NK-92 (cell line): Measurements from ENCODE around the gene EFCAB14.
"Not testable (repeated sequence)": the region's sequence is repeated elsewhere in the genome, so short reads cannot be mapped to it uniquely, and the experiment has no call there.

ENCODE experiments used
- DNase-seq: peaks from one replicate; lab custom pipeline; 2025; ENCODE audit not compliant: unreplicated experiment; lab: John Stamatoyannopoulos, UW

Gene EFCAB14

DNA sequence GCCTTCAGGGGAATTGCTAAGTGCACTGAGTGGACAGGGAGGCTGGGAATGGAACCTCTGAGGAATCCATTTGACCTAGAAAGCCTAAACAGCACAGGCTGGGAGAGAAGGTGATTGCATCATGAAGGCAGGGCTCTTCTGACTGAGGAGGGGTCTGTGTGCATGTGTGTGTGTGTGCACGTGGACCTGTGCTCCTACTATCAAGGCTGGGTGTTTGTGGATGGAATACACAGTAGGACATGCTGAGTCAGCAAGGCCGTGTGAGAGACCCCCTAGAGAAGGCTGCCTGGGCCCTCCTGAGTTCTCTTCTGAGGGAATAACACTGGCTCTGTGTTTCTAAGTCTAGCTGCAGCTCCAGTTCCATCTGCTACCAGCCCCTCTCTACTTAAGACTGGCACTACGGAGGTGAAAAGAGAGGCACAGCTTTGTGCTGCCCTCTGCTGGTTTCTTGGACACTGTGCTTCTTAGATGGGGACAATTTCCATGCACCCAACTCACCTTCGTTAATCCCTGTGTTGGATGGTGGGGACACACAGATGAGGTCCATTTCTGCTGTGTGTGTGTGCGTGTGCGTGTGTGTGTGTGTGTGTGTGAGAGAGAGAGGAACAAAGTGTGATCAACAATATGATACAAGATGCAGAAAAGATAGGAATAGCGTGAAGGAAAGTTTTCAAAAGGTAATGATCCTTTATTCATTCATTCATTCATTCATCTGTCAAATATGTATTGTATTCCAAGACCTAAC, 6.2 kb upstream of the EFCAB14 start:
- DNase-seq = no peak

DNA sequence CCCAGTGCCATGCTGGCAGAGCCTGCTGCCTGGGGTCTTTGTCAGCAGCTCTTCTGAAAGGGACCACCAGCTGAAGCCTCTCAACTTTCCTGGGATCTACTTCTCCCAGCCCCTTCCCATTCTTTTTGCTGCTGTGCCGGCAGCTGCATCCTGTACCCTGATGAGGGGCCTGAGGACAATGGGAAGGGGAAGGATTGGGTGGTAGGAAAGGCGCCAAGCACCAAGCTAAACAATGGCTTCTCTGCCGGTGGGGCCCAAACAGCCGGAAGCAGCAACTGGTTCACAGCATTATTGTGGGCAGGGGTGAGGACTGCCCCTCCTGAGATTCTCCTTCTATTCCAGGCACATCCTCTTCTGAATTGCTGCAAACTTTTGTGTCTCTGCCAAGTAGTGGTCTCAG, 5.0 kb upstream of the EFCAB14 start:
- DNase-seq = no peak

DNA sequence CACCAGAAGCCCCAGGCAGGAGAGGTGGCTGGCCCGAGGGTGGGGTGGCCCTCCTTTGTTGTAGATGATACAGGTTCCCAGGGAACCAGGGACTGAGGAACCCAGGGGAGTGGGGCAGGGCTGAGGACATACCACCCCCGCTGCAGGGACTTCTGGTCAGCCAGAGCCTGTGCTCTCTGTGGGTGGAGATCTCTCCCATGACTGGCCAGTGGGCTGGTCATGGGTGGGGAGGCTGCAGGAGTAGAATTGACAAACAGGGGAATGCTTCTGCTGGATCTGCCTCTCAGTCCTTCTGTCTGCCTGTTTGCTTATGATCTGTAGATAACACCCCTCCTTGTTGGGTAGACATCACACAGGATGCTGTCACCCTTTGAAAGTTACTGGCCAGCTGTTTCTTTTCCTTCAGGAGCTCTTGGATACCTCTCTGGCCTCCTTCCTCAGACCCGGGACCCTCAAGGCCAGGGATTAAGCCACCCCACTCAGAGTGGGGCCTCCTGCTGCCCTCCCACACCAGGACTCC, 2.8 kb upstream of the EFCAB14 start:
- no peak for DNase-seq

DNA sequence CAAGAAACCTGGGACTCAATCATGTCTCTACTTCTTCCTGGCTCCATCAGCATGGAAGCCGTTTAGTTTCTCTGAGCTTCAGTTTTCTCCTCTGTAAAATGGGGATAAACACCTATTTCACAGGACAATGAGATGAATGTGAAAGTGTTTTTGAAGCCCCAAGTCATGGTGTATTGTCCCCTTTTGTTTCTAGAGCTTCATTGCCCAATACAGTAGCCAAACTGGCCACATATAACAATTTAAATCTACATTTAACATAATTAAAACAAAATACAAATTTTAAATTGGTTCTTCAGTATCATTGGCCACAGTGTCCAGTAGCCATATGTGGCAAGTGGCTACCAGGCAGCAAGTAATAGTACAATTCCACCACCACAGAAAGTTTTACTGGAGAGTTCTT, 2.3 kb upstream of the EFCAB14 start:
- DNase-seq = no peak

DNA sequence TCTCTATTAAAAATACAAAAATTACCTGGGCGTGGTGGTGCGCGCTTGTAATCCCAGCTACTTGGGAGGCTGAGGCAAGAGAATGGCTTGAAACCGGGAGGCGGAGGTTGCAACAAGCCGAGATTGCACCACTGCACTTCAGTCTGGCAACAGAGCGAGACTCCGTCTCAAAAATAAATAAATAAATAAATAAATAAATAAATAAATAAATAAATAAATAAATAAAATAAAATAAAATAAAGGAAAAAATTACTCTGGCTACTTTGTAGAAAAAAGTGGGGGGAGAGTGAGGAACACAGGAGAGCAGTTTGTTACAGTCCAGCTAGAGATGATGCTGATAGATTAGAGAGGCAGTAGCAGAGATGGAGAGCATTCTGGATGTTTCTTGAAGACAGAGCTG, 1.4 kb upstream of the EFCAB14 start:
- DNase-seq = not testable (repeated sequence)

DNA sequence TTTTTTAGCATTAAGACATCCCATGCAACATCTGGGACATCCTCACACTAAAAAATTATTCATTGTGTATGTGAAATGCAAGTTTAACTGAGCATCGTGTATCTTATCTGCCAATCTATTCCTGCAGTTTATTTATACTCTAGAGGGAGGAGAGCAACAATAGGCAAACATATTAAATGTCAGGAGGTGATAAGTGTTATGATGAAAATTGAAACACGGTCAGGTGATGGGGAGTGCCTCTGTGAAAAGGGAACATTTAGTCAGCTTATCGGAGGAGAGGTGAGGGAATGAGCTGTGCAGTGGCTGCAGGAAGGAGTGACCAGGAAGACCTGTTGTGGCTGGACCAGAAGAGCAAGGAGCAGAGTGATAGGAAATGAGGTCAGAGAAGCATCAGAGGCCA, 775 bp upstream of the EFCAB14 start:
- DNase-seq = no peak

DNA sequence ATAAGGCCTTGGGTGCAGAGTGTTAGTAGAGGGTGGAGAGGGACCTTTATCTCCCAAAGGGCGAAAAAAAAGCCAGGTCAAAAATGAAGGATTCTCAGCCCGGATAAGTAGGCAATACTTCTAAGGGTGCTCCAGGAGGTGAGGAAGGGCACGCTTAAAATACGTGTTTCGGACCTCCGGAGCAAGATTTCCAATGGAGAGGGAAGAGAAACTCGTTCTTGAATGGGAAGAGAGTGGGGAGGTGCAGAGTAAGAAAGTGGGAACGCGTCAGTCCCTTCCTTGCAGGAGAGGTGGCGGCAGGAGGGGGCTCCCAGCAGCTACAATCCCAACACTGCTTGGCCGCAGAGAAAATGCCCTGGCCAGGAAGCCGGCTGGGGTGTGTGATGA, 581 bp downstream of the EFCAB14 start:
- DNase-seq = no peak

DNA sequence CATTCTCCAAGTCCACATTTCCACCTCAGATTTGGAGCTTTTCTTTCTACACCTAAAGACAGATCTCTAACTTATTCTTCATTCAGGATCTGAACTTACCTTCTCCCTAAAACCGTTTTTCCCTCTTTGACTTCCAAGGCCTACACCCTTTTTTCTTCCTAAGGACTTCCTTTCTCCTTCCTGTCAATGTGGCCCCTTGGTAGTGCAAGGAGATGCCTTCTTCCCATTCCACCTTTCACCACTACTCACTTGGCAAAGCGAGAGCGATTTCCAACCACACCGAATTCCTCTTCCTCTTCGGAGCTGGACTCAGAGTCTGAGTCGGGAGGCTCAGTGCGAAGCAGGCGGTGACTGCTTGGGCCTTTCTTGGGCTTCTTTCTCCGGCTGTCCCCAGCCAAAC, 1.3 kb downstream of the EFCAB14 start:
- DNase-seq = no peak

DNA sequence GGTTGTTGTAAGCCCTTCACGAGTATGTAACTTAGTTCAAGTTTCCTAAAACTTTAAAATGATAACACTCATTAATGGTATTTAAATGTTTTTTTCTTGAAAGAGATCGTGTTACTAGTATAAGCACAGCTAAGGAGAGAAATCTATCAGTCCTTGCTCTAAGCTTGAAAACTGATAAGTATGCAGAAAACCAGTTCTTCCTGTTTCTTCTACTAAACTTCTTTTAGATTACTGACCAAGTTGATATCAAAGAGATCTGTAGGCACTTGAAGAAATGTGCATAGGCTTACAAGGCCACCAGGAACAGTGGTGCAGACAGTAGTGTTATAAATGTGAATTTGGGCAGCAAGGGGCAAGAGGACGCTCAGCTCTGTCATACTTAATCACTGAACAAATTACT, 3.9 kb downstream of the EFCAB14 start:
- no peak for DNase-seq

DNA sequence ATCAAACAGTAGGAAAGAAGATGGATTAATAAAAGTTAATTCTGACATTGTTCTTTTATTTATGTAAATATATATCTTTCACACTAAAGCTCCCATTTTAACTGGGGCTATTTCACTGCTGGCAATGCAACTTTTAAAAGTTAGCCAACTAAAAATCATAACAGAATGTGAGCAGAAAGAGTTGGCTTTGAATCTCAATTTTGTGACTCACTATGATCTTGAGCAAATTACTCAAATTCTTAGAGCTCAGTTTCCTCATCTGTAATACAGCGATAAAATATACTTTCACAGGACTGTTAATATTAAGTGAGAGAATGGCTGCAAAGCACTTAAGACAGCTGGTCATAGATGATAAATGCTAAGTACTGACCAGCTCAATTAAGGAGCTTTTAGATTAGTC, 10.8 kb downstream of the EFCAB14 start:
- no peak for DNase-seq

DNA sequence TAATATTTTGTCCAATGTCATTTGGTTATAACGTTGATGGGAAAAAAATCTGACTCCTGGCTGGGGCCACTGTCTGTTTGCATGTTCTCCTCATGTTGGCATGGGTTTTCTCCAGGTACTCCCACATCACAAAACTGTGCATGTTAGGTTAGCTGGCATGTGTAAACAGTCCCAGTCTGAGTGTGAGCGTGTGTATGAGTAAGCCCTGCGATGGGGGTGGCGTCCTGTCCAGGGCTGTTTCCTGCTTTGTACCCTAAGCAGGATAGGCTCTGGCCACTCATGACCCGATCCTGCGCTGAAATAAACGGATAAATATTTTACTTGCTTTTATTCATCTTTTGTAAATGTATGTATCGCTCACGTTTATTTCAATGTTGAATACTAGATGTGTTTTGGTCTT, 13.5 kb downstream of the EFCAB14 start:
- no peak for DNase-seq

DNA sequence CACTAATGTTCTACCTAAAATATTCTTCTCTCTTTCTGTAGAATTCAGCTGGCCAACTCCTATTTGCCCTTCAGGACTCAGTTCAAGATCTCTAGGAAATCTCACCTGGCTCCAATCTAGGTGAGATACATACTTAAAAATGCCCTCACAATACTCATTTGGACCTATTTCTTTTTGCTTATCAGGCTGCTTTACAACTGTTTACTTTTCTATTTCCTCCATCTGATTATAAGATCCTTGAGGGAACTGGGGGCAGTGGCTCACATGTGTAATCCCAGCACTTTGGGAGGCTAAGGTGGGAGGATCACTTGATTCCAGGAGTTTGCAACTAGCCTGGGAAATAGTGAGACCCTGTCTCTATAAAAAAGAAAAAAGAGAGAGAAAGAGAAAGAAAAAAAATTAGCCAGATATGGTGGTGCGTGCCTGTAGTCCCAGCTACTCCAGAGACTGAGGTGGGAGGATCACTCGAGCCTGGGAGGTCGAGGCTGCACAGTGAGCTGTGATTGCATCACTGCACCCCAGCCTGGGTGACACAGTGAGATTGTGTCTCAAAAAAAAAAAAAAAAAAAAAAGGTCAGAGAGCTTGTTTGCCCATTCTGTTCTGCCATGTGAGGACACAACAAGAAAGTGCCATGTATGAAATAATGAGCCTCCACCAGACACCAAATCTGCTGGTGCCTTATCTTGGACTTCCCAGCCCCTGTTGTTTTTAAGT, 14.8 kb downstream of the EFCAB14 start:
- no peak for DNase-seq

DNA sequence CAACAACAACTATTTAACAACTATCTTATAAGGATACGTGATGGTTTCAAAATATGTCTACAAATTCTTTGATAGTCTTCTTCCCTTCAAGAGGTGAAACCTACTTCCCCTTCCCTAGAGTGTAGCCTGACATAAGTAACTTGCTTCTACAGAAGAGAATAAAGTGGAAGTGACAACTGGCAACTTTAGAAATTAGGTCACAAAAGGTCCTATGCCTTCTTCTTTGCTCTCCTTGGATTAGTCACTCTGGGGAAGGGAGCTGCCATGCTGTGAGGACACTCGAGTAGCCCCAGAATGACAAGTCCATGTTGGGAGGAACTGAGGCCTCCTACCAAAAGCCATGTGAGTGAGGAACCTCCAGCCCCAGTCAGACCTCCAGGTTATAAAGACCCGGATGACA, 19.2 kb downstream of the EFCAB14 start:
- no peak for DNase-seq

DNA sequence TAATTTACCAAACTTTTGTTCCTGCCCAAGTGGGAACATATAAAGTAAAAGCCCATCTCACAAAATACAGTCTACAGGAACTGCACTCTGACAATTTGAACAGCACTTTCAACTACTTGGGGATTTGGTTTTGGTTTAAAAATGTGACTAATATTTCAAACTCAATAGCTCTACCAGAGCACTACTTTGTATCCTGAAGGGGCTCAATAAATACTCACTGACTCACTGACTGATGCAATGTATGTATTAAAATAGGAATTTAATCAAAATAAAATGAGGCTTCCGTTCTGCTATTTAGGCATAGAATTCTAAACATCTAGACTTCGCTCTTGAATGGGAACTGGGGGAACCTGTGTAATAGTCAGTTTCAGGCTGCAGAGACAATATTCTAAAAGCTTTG, 21.9 kb downstream of the EFCAB14 start:
- no peak for DNase-seq

DNA sequence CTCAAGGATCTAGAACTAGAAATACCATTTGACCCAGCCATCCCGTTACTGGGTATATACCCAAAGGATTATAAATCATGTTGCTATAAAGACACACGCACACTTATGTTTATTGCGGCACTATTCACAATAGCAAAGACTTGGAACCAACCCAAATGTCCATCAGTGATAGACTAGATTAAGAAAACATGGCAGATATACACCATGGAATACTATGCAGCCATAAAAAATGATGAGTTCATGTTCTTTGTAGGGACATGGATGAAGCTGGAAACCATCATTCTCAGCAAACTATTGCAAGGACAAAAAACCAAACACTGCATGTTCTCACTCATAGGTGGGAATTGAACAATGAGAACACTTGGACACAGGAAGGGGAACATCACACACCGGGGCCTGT, 24.2 kb downstream of the EFCAB14 start:
- DNase-seq = not testable (repeated sequence)

DNA sequence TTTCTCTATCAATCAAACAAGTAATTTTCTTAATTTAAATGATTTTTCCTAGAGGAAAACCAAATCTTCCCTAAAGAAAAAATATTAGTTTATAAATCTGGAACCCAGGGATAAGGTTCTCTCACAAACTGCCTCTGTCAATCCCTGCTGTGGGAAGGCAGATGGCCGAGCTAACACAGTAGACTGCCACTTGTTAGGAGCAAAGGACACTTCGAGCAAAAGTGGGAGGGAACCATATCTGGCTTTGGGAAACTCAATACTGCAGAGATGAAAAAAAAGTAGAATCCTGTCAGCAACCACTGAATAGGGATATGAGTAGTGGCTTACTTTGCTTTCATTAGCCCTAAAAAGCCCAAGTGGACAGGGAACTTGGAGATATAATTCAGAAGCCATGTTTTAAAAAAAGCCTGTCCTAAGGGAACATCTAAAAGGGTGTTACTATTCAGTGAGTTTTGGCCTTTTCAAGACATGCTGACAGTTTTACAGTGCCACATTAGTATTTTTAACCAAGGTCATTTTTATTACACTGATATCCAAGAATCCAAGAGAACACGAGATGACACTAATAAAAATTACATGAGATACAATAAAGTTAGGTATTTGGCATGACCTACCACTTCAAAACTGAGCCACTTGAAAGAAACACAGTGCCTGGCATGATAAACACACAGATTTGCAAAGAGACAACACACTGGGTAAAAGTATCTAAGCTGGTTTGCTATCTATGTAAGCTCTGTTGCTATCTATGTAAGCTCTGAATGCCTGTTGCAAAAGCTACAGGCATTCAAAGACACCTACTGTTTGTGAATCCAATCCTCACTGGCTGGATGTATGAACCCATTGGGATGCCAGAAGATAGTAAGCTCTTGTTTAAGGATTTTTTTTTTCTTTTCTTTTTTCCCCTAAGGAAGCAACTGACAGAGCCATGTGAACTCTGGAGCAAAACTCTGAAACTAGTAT, 25.8 kb downstream of the EFCAB14 start:
- no peak for DNase-seq

DNA sequence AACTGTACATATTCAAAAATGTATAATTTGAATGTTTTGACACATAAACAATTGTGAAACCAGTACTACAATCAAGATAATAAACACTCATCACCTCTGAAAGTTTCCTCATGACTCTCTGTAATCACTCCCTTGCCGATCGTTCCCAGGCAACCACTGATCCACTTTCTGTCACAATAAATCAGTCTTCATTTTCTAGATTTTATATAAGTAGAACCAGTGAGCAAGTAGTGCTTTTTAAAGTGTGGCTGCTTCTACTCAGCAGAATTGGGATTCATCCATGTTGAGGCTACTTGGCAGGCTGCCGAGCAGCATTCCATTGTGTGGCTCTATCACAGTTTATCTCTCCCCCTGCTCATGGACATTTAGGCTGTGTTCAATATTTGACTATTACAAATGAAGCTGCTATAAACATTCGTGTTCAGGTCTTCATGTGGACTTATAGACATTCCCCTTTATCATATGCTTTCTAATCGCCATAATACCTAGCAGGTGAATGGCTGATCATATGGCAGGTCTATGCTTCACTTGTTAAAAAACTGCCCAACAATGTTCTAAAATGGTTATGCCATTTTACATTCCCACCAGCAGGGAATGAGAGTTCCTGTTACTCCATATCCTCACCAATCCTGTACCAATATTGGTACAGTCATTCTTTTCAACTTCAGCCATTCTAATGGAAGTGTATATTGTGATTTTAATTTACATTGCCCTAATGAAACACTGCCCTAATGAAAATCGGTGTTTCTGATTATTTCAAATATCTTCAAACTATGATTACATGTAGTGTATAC, 26.7 kb downstream of the EFCAB14 start:
- DNase-seq = no peak

DNA sequence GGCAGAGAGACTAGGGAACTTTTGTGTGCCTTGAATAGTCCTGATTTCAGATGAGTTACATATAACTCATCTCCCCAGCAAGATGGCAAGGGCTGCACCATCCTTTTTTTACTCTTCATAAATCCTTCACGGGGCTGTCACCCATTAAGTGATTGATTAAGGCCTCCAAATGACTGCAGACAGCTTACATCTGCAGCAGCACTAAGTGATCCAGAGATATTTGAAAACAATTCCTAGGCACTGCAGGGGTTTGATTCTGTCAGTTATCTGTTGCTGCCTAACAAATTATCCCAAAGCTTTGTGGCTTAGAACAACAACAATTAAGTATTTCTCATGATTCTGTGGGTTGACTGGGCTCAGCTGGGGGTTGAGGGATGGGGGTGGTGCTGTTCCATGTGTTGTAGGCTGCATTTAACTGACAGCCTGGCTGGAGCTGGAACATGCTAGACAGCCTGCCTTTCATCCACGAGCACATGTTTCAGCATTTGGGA, 27.9 kb downstream of the EFCAB14 start:
- DNase-seq = no peak

DNA sequence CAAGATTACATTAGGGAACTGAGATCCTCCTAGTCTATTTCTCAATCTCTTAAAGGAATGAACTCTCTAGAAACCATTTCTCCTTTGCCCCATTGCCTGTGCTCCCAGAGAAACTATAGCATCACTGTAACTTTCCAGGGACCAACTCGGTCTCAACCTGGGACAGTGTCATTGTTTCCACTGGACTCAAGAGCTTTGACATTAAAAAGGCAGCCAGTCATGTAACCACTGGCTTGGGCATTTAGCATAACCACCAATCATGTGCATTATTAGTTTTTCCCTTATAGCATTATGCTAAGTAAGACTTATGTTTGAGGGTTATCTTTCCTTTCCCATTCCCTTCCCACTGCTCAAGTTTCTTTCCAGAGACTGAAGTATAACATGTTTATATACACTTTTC, 29.0 kb downstream of the EFCAB14 start:
- DNase-seq = no peak

DNA sequence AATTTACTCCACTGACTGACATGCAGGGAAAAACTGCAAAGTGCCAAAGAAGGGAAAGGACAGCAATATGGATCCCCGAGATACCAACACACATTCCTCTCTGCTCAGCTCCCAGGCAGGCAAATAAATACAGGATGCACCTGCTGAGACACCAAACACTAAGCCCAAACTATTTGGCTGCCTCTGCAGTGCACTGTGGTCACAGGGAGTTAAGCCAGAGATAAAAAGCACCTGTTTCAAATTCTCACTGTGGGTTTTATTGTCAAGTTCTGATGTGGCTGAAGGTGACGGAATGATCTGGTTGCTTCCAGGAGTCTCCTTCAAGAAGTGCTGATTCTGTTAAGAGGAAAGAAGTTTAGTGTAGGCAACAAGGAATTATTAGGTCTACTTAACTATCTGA, 29.6 kb downstream of the EFCAB14 start:
- no peak for DNase-seq
